HepG2 (cell line): ENCODE results near the gene DNAJB11. TPM values are rescaled to one million over a fixed set of nuclear protein-coding genes. Genes with fewer than 3 reads are reported as not detected.

Source experiments
- CENPBD1 ChIP-seq: sonication (generic); formaldehyde crosslinking; IDR thresholded peaks from 2 replicates; pipeline ENCODE4 v1.8.0; 2022; ENCODE audit warnings: missing genetic modification reagents, low read depth, mild to moderate bottlenecking, borderline replicate concordance
- DNMT3B ChIP-seq: conservative IDR thresholded peaks from 2 replicates; pipeline ENCODE4 v1.6.1; 2016; ENCODE audit warnings: missing biosample characterization, control low read depth
- DR1 ChIP-seq: sonication (generic); formaldehyde crosslinking; IDR thresholded peaks from 2 replicates; pipeline ENCODE4 v1.8.0; 2021; ENCODE audit warnings: mild to moderate bottlenecking, missing genetic modification reagents, inconsistent platforms
- ERF ChIP-seq: IDR thresholded peaks from 2 replicates; pipeline ENCODE4 v1.6.1; 2018; ENCODE audit warnings: missing biosample characterization, missing genetic modification reagents
- FOXA3 ChIP-seq: IDR thresholded peaks from 2 replicates; pipeline ENCODE4 v1.6.1; 2016; ENCODE audit warnings: missing genetic modification reagents, missing compliant biosample characterization
- GATAD1 ChIP-seq: IDR thresholded peaks from 2 replicates; pipeline ENCODE4 v1.6.1; 2016; ENCODE audit warnings: missing genetic modification reagents, missing compliant biosample characterization
- GTF3A ChIP-seq: sonication (generic); formaldehyde crosslinking; conservative IDR thresholded peaks from 2 replicates; pipeline ENCODE4 v1.4.0; 2020; ENCODE audit warnings: mild to moderate bottlenecking, missing genetic modification reagents
- HNRNPK ChIP-seq: fragments of 200-400 bp; formaldehyde crosslinking; IDR thresholded peaks from 2 replicates; pipeline ENCODE4 v1.6.1; 2018; ENCODE audit warnings: low read length, low read depth, moderate library complexity, mild to moderate bottlenecking; ENCODE audit not compliant: poor library complexity, severe bottlenecking
- IKZF5 ChIP-seq: IDR thresholded peaks from 2 replicates; pipeline ENCODE4 v1.6.1; 2018; ENCODE audit warnings: missing genetic modification reagents, mild to moderate bottlenecking, missing compliant biosample characterization
- JUND ChIP-seq: sonication (generic); formaldehyde crosslinking; IDR thresholded peaks from 2 replicates; pipeline ENCODE4 v1.8.0; 2022; ENCODE audit warnings: mild to moderate bottlenecking, missing genetic modification reagents
- MED13 ChIP-seq: sonication (generic); formaldehyde crosslinking; IDR thresholded peaks from 2 replicates; pipeline ENCODE4 v1.5.0; 2020; ENCODE audit warnings: missing genetic modification reagents
- MYNN ChIP-seq: sonication (generic); formaldehyde crosslinking; IDR thresholded peaks from 2 replicates; pipeline ENCODE4 v1.4.0; 2020; ENCODE audit warnings: mild to moderate bottlenecking, low read depth, missing genetic modification reagents
- NFIC ChIP-seq: IDR thresholded peaks from 2 replicates; pipeline ENCODE4 v1.6.1; 2012; ENCODE audit warnings: mild to moderate bottlenecking, low read length, inconsistent platforms
- NFYC ChIP-seq: IDR thresholded peaks from 2 replicates; pipeline ENCODE4 v1.6.1; 2016; ENCODE audit warnings: missing genetic modification reagents, missing compliant biosample characterization
- PHF8 ChIP-seq: sonication (generic); formaldehyde crosslinking; IDR thresholded peaks from 2 replicates; pipeline ENCODE4 v1.5.0; 2020; ENCODE audit warnings: missing genetic modification reagents
- POLR2AphosphoS5 ChIP-seq: IDR thresholded peaks from 2 replicates; pipeline ENCODE4 v1.6.1; 2012; ENCODE audit warnings: low read depth, low read length
- SALL2 ChIP-seq: sonication (generic); formaldehyde crosslinking; IDR thresholded peaks from 2 replicates; pipeline ENCODE4 v1.8.1; 2023; ENCODE audit warnings: mild to moderate bottlenecking, missing genetic modification reagents, inconsistent platforms
- SATB2 ChIP-seq: sonication (generic); formaldehyde crosslinking; IDR thresholded peaks from 2 replicates; pipeline ENCODE4 v1.5.0; 2020; ENCODE audit warnings: missing genetic modification reagents
- SP1 ChIP-seq, 2 experiments: fragments of 450-650 bp in 1 of 2; sonication (generic) in 1 of 2; formaldehyde crosslinking in 1 of 2; IDR thresholded peaks; 2 replicates each; pipeline versions ENCODE4 v1.4.0 to v1.6.1; 2016 to 2020; ENCODE audit warnings: missing genetic modification reagents in 1 of 2
- SP140L ChIP-seq: sonication (generic); formaldehyde crosslinking; IDR thresholded peaks from 2 replicates; pipeline ENCODE4 v1.4.0; 2020; ENCODE audit warnings: missing genetic modification reagents, borderline replicate concordance
- TCF7L2 ChIP-seq: IDR thresholded peaks from 2 replicates; pipeline ENCODE4 v1.6.1; 2011; ENCODE audit warnings: mild to moderate bottlenecking, low read depth, low read length, moderate library complexity
- XBP1 ChIP-seq: sonication (generic); formaldehyde crosslinking; IDR thresholded peaks from 2 replicates; pipeline ENCODE4 v1.5.0; 2020; ENCODE audit warnings: missing genetic modification reagents
- ZBTB25 ChIP-seq: IDR thresholded peaks from 2 replicates; pipeline ENCODE4 v1.6.1; 2018; ENCODE audit warnings: missing genetic modification reagents
- ZBTB42 ChIP-seq: sonication (generic); formaldehyde crosslinking; IDR thresholded peaks from 2 replicates; pipeline ENCODE4 v1.5.0; 2020; ENCODE audit warnings: mild to moderate bottlenecking, missing genetic modification reagents
- ZC3H4 ChIP-seq: sonication (generic); formaldehyde crosslinking; IDR thresholded peaks from 2 replicates; pipeline ENCODE4 v1.4.0; 2020; ENCODE audit warnings: missing genetic modification reagents, borderline replicate concordance
- ZMYM2 ChIP-seq: sonication (generic); formaldehyde crosslinking; IDR thresholded peaks from 2 replicates; pipeline ENCODE4 v1.8.0; 2022; ENCODE audit warnings: mild to moderate bottlenecking, missing genetic modification reagents
- ZNF138 ChIP-seq: sonication (generic); formaldehyde crosslinking; IDR thresholded peaks from 2 replicates; pipeline ENCODE4 v1.5.0; 2020; ENCODE audit warnings: mild to moderate bottlenecking, low read depth, missing genetic modification reagents
- ZNF282 ChIP-seq: fragments of 450-650 bp; IDR thresholded peaks from 2 replicates; pipeline ENCODE4 v1.6.1; 2018; ENCODE audit not compliant: partially characterized antibody
- ZNF704 ChIP-seq: sonication (generic); formaldehyde crosslinking; IDR thresholded peaks from 2 replicates; pipeline ENCODE4 v1.8.1; 2023; ENCODE audit warnings: mild to moderate bottlenecking, inconsistent platforms, moderate library complexity, missing genetic modification reagents, borderline replicate concordance
- polyA plus RNA-seq, 8 experiments: library from polyadenylated mRNA; depleted of rRNA in 3 of 8; stranded (reverse) in 7 of 8; unstranded in 1 of 8; fragments of >200 nt; fragmentation: Illumina TruSeq in 4 of 8; extraction: Trizol in 4 of 8; gene quantifications; 2 replicates each; pipeline versions ENCODE4 v1.2.1 to v1.2.3, GENCODE V29; 2011 to 2016; ENCODE audit warnings: low read depth in 4 of 8, missing spikeins in 1 of 8, mixed read lengths in 1 of 8; ENCODE audit not compliant: insufficient read depth in 1 of 8
- total RNA-seq, 5 experiments: library from RNA; depleted of rRNA; stranded (reverse); fragments of >200 nt; fragmentation: Illumina TruSeq; extraction: Trizol; gene quantifications; 2 replicates each; pipeline ENCODE4 v1.2.3, GENCODE V29; 2016; ENCODE audit warnings: low read depth in 1 of 5

Gene DNAJB11
- total and polyA plus RNA-seq, 2 of the 13 experiments (the other 11 are each of a cell fraction or from before 2014, with no cell fraction given): 41.0 to 132 TPM

GRCh38 chr3:186605561-186606545 is 35.3 kb downstream of the DNAJB11 start (continued):
- TF ChIP-seq ZBTB25 (CRISPR knock-in tag) (no peak), ERF (CRISPR knock-in tag) (peak; percentile 44; the same call in 1 of the 2 replicates), NFYC (CRISPR knock-in tag) (no peak), PHF8 (CRISPR knock-in tag) (no peak; the same call in 1 of the 2 replicates), CENPBD1 (CRISPR knock-in tag) (no peak), ZBTB42 (CRISPR knock-in tag) (no peak), DR1 (CRISPR knock-in tag) (no peak), ZNF704 (CRISPR knock-in tag) (no peak), IKZF5 (CRISPR knock-in tag) (peak; percentile 39), HNRNPK (no peak), SATB2 (CRISPR knock-in tag) (no peak), DNMT3B (CRISPR knock-in tag) (no peak), ZNF138 (CRISPR knock-in tag) (no peak), FOXA3 (CRISPR knock-in tag) (peak; percentile 99), ZNF282 (no peak), MYNN (CRISPR knock-in tag) (no peak), POLR2AphosphoS5 (peak; percentile 55), TCF7L2 (peak; percentile 69), GTF3A (no peak), JUND (peak; percentile 97), SALL2 (CRISPR knock-in tag) (no peak), ZC3H4 (peak; percentile 26; the same call in 1 of the 2 replicates), GATAD1 (CRISPR knock-in tag) (no peak), ZMYM2 (no peak), MED13 (CRISPR knock-in tag) (peak; percentile 83), SP1 (IDR thresholded peaks at IDR 0.05) (no peak), SP1 (CRISPR knock-in tag; IDR thresholded peaks at IDR 0.05) (no peak), SP140L (no peak), NFIC (peak; percentile 96), XBP1 (CRISPR knock-in tag) (no peak)
